ENCODE measurements around the gene PDE3B. TPM values are rescaled to one million over a fixed set of nuclear protein-coding genes. Genes with fewer than 3 reads are reported as not detected.

Gene PDE3B
- total RNA-seq, 1 experiment from 2014 or later, result 6.7 TPM

GRCh38 chr11:14641801-14642200, 1.8 kb upstream of the PDE3B start:
- ChIA-PET POLR2A (no interaction called here), CTCF (interaction anchor here (1.0 kb wide), 1 partner anchor 266 kb away, joined by 4 read pairs; no protein-coding TSS in a partner anchor), RAD21 (ENCODE audit: low non-redundant PET in 1 of 2, low total read pairs in 2 of 2, uncharacterized antibody in 2 of 2, unreplicated experiment in 2 of 2) (no interaction called here)
- intact Hi-C loops (cut with micrococcal nuclease), result loop anchor here (10.0 kb wide), 1 partner anchor 253 kb away; the partner anchor contains the start of gene CYP2R1
- Histone ChIP-seq H3K4me1 (ENCODE audit: control insufficient read depth in 1 of 2, insufficient read depth in 2 of 2, low read length in 2 of 2) (peaks cover 7 to 28% of the 10 kb centered on the region in 2 experiments; a peak in 3 of 4 replicates), H3K9me2 (ENCODE audit: insufficient read depth) (no peaks in the 10 kb centered on the region), H3K4me3 (replicated peaks in 1 of 2; ENCODE audit: low read depth in 1 of 2, low read length in 2 of 2) (no peak overlapping the region), H3K9ac (ENCODE audit: low read length) (no peak overlapping the region), H3K9me3 (ENCODE audit: control insufficient read depth in 1 of 2, insufficient read depth in 1 of 2, low read depth in 1 of 2, low read length in 2 of 2) (no peaks in the 10 kb centered on the region), H4K20me1 (ENCODE audit: insufficient read depth) (no peaks in the 10 kb centered on the region), H3K79me2 (ENCODE audit: insufficient read depth, low read length) (0 out of 2 replicates have a peak, but pooled peaks cover 7% of the 10 kb centered on the region), H3K36me3 (ENCODE audit: control insufficient read depth in 1 of 2, insufficient read depth in 2 of 2, low read length in 2 of 2) (no peaks in the 10 kb centered on the region), H2AFZ (ENCODE audit: low read depth, low read length, poor library complexity, severe bottlenecking) (no peak overlapping the region), H3K4me2 (ENCODE audit: low read length) (no peak overlapping the region), H3K27me3 (ENCODE audit: insufficient read depth, low read length) (peaks cover 9% of the 10 kb centered on the region; the same call in 1 of the 2 replicates), H3K27ac (ENCODE audit: low read depth, low read length) (no peak overlapping the region)
- TF ChIP-seq FOSL1 (IDR thresholded peaks at IDR 0.05; ENCODE audit: low read depth) (no peak), ELF1 (IDR thresholded peaks at IDR 0.05; ENCODE audit: borderline replicate concordance, low read depth) (no peak), ZBTB33 (IDR thresholded peaks at IDR 0.05; ENCODE audit: extremely low read depth, insufficient replicate concordance, low read length) (no peak), RAD21 (IDR thresholded peaks at IDR 0.05; ENCODE audit: low read depth) (no peak), YY1 (IDR thresholded peaks at IDR 0.05; ENCODE audit: extremely low read depth, insufficient replicate concordance, low read depth, low read length) (no peak), CBX3 (IDR thresholded peaks at IDR 0.05; ENCODE audit: low read depth) (no peak), CTCF (IDR thresholded peaks at IDR 0.05 in 2 of 3, conservative IDR thresholded peaks at IDR 0.05 in 1 of 3; ENCODE audit: borderline replicate concordance in 1 of 3, insufficient read depth in 1 of 3, low read depth in 2 of 3, low read length in 2 of 3) (no peak), SP1 (IDR thresholded peaks at IDR 0.05; ENCODE audit: low read depth) (no peak), ZNF274 (IDR thresholded peaks at IDR 0.05; ENCODE audit: low read depth, low read length) (no peak), JUND (IDR thresholded peaks at IDR 0.05) (no peak), REST (IDR thresholded peaks at IDR 0.05; ENCODE audit: low read depth) (no peak), EGR1 (IDR thresholded peaks at IDR 0.05; ENCODE audit: low read depth) (no peak), POLR2AphosphoS5 (IDR thresholded peaks at IDR 0.05; ENCODE audit: low read depth, low read length) (no peak), POLR2A (IDR thresholded peaks at IDR 0.05; ENCODE audit: borderline replicate concordance, extremely low read depth, insufficient read depth, insufficient read length) (no peak)
- ATAC-seq, result no peak
- BruUV-seq (replicated peaks), result no TSS peak
- no peak for DNase-seq (ENCODE audit: low read depth, low spot score)
